ENCODE results near the gene KCNQ1OT1.

Gene KCNQ1OT1

DNA sequence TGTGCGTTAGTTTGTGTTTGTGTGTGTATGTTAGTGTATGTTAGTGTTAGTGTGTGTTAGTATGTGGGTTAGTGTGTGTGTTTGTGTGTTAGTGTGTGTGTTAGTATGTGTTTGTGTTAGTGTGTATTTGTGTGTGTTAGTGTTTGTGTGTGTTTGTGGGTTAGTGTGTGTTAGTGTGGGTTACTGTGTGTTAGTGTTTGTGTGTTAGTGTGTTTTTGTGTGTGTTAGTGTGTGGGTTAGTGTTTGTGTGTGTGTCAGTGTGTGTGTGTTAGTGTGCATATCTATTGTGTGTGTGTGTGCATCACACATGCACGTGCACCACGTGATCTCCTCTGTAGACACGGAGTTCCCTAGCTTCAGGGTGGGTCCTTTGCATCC, 115.4 kb downstream of the KCNQ1OT1 start:
- DNase-seq (ENCODE audit: extremely low read depth, low read depth): no peak

DNA sequence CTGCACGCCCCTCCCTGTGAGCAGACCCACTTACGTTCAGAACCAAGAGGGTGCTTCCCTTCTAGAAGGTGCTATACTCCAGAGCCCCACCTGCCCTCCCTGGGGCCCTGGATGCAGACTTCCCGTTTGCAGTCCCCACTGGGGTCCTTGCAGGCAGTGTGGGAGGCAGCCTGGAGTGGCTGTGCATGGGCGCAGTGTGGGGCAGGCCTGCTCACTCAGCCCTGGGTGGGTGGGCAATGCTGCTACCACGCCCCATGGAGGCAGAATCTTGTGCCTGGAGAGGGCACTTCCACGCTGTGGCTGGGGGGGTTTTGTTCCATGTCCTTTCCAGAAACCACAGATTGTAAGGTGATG, 116.2 kb downstream of the KCNQ1OT1 start:
- TF ChIP-seq, protein P1, sequence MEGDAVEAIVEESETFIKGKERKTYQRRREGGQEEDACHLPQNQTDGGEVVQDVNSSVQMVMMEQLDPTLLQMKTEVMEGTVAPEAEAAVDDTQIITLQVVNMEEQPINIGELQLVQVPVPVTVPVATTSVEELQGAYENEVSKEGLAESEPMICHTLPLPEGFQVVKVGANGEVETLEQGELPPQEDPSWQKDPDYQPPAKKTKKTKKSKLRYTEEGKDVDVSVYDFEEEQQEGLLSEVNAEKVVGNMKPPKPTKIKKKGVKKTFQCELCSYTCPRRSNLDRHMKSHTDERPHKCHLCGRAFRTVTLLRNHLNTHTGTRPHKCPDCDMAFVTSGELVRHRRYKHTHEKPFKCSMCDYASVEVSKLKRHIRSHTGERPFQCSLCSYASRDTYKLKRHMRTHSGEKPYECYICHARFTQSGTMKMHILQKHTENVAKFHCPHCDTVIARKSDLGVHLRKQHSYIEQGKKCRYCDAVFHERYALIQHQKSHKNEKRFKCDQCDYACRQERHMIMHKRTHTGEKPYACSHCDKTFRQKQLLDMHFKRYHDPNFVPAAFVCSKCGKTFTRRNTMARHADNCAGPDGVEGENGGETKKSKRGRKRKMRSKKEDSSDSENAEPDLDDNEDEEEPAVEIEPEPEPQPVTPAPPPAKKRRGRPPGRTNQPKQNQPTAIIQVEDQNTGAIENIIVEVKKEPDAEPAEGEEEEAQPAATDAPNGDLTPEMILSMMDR (IDR thresholded peaks at IDR 0.05; ENCODE audit: low read depth, low read length): no peak
- no peak for DNase-seq (ENCODE audit: extremely low read depth, low read depth)

More for the DNA sequence above, 115.4 kb downstream of the KCNQ1OT1 start:
- TF ChIP-seq, protein P1 (IDR thresholded peaks at IDR 0.05; ENCODE audit: low read depth, low read length): no peak

DNA sequence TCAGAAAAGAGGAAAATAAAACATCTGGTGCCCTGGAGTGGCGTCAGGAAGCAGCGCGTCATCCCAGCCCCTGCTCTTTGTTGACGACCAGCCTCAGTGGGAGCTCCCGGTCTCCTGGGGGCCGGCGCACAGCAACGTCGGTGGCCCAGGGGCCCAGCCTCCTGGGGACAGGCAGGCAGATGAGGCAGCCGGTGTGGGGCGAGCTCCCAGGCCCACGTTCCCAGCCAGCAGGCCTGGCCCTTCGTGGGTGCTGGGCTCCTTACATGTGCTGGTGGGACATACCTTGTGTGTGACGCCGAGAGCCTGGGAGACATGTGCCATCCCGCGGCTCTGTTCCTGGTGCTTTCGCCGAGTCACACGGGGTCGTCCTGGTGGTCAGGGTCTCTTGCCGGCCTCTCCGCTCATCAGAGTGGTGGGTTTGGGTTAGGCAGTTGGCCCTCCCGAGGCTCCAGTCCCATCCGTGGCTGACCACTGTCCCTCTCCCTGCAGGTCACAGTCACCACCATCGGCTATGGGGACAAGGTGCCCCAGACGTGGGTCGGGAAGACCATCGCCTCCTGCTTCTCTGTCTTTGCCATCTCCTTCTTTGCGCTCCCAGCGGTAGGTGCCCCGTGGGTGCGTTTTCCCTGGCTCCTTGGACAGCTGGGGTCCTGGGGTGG, 116.7 kb downstream of the KCNQ1OT1 start:
- TF ChIP-seq, protein P1 (IDR thresholded peaks at IDR 0.05; ENCODE audit: low read depth, low read length): no peak
- DNase-seq (ENCODE audit: extremely low read depth, low read depth): no peak

DNA sequence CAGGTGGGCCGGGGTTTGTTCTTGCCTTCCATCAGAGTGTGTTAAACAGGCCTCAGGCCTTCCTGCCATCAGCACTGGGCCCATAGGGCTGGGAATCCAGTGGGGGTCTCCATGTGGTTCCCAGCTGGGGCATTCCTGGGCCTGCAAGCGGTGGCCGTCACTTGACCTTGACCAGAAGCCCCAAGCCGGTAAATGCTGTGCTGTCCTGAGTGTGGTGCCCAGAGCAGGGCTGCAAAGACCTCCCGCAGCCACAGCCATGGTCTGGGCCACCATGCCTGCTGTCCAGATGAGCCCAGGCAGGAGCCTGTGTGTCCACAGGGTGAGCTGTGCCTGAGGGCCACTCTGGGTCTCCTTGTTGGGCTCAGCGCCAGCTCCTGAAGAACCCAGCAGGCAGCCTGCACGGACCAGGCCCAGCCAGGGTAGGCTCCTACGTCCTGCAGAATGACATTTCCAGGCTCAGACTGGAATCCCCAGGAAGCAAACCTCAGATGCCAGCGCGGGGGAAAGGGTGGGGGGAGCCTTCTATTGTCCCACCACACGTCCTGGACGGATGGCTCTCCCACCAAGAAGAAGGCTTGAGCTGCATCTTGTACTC, 117.3 kb downstream of the KCNQ1OT1 start:
- no peak for DNase-seq (ENCODE audit: extremely low read depth, low read depth)
- TF ChIP-seq, protein P1 (IDR thresholded peaks at IDR 0.05; ENCODE audit: low read depth, low read length): no peak

DNA sequence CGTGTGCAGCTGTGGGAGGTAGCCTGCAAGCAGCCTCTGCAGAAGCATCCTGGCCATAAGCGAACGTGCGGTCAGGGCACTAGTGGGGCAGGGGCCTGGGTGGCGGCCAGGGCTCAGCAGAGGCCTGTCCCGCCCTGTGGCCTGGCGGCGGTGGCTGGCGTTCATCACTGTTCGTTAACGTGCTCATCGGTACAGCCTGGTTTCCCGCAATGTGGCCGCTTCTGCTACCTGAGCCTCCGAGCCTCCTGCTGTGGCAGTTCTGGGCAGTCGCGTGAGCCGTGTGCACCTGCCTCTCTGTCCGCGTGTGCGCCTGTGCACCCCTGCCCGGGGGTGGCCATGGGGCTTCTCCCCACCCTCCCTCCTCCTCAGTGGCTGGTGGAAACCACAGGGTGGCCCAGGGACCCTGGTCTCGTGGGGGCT, 117.9 kb downstream of the KCNQ1OT1 start:
- no peak for DNase-seq (ENCODE audit: extremely low read depth, low read depth)
- TF ChIP-seq, protein P1 (IDR thresholded peaks at IDR 0.05; ENCODE audit: low read depth, low read length): no peak

DNA sequence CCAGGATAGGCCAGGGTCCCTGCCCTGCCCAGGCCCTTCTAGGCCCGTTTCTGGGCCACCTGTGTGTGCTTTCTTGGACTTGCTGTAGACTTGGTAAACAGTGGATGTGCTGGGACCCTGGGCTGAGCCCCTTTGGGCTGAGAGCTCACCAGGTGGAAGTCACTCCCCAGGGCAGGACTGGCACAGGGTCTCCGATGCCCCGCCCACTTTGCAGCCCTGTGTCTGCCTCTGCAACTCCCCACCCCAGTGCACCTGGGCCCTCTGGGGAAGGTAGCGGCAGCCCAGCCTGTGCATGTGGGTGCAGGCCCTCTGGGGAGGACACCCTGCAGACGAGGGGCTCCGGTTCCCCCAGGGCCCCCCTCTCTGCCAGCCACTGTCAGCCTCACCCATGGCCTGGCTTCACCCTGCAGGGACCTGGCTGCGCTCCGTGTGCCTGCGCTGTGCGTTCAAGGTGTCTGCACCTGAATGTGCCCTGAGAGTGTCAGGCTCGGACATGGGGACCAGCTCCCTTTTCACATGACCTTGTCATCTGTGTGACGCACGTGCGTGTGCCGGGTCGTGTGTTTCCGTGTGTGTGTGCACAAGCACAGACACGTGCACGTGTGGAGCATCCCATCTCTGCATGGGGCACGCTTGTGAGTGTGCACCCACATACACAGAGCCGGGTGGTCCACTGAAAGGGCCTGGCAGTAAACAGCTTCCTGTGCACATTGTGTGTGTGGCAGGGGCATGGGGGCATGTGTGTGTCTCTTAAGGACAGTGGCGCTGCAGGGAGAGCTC, 118.5 kb downstream of the KCNQ1OT1 start:
- no peak for DNase-seq (ENCODE audit: extremely low read depth, low read depth)
- TF ChIP-seq, protein P1 (IDR thresholded peaks at IDR 0.05; ENCODE audit: low read depth, low read length): no peak

DNA sequence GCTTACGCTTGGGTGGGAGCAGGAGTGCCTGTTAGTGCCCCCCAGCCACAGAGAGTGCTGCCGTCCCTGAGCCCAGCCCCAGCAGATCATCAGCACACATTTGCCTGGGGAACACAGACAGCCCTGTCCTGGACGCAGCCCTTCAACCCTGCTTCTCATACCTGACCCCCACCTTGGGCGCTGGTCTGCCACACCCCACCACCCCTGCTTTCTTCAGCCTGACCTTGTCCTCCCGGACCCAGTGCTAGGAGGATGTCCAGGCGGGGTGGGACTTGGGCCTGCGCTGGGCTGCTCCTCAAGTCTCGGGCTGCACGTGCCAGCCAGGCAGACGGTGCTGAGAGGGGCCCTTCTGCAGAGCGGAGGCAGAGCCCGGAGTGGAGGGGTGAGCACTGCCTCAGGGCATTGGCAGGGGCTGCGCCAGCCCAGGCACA, 119.2 kb downstream of the KCNQ1OT1 start:
- DNase-seq (ENCODE audit: extremely low read depth, low read depth): no peak

More for the DNA sequence above, 119.2 kb downstream of the KCNQ1OT1 start:
- TF ChIP-seq, protein P1 (IDR thresholded peaks at IDR 0.05; ENCODE audit: low read depth, low read length): no peak

Data from AG09319 (cell line).